HUDEP-2 (cell line): Measurements from ENCODE around the gene NTN4.
"Not testable (repeated sequence)": the region's sequence is repeated elsewhere in the genome, so short reads cannot be mapped to it uniquely, and the experiment has no call there.

Experiments used
- DNase-seq, 76 experiments: peaks; one replicate each; lab custom pipeline; 2025; ENCODE audit not compliant: unreplicated experiment in 76 of 76; lab: John Stamatoyannopoulos, UW

NTN4 gene

DNA sequence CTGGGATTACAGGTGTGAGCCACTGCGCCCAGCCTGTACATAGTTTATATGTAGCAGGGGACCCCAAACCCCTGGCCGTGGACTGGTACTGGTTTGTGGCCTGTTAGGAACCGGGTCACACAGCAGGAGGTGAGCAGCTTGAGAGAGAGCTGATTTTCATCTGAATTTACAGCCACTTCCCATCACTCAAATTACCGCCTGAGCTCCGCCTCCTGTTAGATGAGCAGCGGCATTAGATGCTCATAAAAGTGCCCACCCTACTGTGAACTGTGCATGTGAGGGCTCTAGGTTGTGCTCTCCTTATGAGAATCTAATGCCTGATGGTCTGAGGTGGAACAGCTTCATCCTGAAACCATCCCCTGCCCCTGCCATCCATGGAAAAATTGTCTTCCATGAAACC is 119.3 kb downstream of the NTN4 start:
- DNase-seq, result no peak

DNA sequence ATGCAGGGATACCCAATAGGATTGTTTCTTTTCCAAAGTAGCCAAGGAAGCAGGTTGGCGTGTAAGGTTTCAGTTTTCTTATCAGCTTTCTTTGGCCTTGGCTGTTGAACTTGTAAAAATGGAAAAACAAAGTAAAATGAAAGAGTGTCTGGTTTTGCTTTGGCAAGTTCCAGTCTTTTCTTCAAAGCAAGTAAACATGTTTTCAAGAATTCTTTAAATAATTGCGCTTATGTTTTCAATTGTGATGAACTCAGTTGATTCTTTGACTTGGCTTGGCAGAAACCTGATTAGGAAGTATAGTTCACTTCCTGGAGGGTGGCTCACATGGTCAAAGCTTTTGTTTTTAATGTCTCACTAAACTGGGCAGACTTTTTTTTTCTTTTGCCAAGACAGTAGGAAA is 127.0 kb downstream of the NTN4 start:
- DNase-seq, result no peak

DNA sequence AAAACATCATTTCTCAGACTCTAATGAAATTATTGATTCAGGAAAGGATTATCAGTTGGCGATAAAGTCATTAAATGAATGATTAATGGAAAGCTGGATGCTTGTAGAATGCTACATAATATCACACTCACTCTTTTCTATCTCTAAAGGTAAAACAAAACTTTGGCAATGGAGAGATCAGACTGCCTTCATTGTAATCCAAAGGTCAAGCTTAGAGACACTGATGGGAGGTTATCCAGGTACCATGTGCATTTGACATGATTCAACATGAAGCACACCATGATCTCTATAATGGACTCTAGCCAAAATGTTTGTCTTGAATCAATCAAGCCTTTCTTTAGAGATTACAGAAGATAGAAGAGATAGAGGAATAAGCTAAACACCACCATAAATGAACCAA is 129.2 kb downstream of the NTN4 start:
- DNase-seq, result no peak

DNA sequence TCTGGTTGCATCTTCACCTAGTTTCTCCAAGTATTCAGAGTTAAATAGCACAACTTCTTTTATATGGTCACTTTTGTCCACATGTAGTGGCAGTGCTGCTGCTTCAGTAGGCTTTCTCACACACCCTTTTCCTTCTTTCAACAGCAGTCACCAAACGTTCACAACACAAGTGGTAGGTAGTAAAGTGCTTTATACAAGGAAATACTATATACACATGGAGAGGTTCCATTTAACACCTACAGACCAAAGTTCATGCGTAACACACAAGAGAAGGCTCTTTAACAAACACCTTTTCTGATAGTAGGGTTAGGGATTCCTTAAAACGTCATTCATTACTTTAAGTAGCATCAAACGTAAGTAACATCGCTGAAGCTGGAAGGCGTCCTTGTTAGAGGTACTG is 132.2 kb downstream of the NTN4 start:
- no peak for DNase-seq

DNA sequence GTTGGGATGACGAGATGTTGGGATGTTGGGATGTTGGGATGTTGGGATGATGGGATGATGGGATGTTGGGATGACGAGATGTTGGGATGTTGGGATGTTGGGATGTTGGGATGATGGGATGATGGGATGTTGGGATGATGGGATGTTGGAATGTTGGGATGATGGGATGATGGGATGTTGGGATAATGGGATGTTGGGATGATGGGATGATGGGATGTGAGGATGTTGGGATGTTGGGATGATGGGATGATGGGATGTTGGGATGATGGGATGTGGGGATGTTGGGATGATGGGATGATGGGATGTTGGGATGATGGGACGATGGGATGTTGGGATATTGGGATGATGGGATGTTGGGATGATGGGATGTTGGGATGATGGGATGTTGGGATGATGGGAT is 135.9 kb downstream of the NTN4 start:
- not testable (repeated sequence) for DNase-seq

DNA sequence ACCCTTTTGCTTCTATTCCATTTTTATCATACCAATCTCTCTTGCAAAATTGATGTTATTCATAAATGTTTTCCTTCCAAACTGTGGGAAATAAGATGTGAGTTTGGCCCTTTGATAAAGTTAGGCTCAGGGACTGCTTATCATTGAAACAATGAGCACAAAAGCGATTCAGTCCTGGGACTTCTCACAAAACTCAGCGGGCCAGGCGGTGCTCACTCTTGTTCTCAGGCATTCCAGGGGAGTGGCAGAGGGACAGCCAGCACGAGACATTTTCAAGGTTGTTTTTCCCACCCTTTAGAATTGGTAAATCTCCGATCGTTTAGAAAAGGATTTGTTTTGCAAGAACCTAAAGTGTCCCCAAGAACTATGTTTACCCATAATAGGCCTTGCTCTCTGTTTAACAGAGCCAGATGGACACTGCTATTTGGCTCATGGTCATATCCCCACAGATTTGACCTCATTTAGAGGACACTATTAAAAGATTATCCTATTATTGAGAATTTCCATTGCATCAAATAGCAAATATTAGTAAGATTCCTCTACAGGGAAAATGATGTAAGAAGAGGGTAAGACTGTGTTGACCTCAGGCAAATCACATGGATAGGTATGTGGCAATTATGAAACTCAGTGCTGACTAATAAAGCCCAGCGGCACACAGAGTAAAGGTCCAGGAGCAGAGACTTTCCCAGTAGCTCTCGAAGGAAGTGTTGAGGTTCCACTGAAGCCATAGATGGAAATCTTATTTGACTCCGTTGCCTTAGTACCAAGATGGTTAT is 136.6 kb downstream of the NTN4 start:
- DNase-seq, result peak in 1 of 76 experiments; percentile 1

DNA sequence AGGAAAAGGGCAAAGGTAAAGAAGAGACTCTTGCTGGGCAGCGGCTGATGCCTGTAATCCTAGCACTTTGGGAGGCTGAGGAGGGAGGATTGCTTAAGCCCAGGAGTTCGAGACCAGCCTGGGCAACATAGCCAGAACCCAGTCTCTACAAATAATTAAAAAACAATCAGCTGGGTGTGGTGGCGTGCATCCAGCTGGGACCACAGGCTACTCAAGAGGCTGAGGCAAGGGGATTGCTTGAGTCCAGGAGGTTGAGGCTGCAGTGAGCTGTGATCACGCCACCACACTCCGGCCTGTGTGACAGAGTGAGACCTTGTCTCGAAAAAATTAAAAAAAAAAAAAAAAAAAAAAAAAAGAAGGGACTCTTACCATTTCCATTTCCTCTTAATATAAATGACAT is 138.9 kb downstream of the NTN4 start:
- DNase-seq, result no peak

DNA sequence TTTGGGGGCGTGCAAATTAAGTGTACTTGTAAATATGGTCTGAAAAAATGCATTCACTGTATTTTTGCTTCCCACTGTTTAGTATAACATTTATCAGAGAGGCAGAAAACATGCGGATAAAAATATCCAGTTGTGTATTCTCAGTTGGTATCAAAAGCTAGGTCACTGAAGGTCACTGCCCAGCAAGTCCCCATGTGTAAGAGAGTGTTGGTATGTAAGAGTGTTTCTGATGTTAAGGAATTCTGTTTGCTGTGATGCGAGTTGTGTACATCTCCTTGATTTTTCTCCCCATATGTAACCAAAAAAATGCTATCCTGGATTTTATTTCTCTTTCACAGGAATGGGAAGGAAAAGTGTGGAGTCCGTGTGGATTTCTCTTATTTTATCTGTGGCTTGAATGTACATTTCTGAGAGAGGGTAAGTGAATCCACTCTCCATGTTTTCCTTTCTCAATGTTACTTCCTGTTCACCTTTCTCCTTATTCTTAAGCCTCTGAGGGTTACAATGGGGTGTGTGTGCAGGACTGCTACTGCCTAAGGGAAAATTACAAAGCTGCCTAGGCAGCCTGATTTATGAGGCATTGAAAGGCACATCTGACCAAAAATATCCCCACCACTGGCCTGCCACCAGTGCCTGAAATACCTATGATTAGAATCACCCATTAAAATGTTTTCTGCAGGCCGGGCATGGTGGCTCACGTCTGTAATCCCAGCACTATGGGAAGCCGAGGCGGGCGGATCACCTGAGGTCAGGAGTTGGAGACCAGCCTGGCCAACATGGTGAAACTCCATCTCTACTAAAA is 141.4 kb downstream of the NTN4 start:
- DNase-seq, result no peak

DNA sequence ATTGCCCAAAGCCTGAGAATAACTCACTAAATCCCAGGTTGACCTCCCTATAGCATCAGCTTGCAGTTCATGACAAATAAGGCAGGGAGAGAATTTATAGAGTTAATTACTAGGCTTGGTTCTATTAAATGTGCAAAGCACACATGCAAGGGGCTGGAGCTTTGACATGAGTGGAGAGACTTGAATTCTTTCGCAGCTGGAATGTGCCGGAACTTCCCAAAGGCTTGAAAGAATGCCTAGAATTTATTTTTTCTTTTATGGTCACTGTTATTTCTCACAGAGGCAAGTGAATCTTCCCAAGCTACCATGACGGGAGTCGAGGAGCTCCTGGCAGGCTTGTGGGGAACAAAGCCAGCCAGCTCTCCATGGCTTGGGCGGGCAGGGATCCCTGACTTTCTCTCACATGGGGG is 143.8 kb downstream of the NTN4 start:
- no peak for DNase-seq

DNA sequence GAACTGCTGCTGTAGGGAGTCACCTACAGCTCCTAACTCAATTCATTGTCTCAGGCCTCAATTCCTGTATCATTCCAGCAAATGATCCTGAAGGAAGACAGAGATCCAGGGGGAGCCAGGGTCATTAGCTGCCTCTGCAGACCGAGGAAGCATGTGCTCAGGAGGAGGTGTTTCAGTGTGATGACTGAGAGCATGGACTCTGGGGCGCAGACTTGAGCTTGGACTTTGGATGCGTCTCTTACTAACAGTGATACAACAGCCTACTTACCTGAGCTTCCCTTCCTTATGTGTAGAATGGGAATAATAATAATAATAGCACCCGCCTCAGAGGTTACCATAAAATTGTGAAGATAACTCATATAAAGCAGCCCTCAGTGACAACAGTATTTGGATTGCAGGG is 147.3 kb downstream of the NTN4 start:
- no peak for DNase-seq

DNA sequence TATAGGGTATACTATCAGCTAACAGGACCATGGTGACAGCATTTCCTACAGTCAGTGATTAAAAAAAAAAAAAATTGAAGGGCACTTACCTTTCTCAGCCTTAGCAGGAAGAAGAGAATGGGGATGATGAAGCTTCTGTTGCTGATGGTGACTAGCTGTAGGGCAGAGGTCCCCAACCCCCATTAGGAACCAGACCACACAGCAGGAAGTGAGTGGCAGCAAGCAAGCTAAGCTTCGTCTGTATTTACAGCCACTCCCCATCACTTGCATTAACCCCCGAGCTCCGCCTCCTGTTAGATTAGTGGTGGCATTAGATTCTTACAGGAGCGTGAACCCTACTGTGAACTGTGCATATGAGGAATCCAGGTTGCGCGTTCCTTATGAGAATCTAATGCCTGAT is 148.0 kb downstream of the NTN4 start:
- no peak for DNase-seq

DNA sequence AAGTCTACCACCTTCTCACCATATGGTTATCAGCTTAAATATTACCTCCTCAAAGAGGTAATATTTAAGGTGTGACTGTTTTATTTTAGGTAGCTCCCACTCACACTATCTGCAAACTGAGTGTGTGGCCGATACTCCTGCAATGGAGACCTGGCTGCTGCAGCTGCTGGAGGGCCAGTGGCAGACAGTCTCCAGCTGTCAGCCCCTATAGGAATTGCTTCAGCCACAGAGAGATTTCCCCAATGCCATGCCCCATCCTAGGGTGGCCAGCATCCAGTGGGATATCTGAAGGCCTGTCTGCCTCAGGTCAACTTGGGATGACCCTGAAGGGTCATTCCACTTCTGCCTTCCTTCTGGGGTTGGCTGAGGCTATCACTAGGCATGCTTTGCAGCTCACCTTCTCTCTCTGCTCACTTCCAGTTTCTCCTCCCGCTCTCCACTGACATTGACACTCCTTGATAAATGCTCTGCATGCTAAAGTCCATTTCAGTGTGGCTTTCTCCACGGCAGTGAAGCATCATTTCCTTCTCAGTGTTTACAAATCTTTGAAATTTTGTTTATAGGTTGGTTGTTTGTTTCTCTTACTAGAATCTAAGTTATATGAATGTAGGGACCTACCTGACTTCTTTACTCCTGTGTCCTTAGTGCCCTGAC is 149.1 kb downstream of the NTN4 start:
- DNase-seq, result no peak

DNA sequence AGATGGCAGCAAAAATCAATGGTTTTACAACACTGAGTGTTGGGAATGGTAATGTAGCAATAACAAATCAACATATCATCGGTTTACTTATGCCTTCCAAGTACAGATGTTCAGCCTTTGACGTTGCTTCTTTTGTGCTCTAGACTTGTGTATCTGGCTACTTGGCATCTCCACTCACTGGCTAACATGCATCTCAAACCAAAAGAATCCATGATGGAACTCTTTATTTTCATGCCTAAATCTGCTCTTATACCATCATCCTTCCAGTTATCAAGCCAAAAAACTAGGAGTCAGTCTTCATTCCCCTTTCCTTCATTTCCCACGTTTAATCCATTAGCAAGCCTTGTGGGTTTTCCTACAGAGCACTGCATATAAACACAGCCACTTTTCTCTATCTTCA is 150.0 kb downstream of the NTN4 start:
- DNase-seq, result no peak

DNA sequence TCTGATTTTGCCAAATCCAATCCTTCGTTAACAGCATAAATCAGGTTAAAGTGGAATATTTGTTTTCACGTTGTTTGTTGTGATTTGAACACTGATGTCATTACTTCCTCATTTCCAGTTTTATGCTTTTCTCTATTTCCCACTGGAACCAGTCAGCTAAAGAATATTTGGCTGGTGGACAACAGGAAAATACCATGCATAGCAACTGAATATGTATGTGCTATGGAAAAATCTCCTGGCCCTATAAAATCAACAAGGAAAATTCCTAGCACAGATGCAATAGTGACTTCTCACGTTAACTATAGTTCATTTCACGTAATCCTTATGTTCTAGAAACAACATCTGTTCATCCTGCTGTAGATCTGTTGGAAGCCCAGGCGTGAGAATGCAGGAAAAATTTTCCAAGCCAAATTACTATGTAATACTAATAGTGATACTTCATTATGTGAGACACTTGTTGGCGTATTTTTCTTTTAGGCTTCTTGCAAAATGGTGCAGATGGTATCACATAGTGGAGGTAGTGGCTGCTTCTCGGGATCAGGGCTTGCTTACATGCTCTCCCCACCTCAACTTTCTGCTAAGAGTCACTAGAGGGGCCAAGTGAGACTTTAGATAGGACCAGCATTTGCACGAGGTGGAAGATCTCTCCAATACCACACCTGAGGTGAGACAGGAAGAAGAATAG is 153.0 kb downstream of the NTN4 start:
- no peak for DNase-seq

DNA sequence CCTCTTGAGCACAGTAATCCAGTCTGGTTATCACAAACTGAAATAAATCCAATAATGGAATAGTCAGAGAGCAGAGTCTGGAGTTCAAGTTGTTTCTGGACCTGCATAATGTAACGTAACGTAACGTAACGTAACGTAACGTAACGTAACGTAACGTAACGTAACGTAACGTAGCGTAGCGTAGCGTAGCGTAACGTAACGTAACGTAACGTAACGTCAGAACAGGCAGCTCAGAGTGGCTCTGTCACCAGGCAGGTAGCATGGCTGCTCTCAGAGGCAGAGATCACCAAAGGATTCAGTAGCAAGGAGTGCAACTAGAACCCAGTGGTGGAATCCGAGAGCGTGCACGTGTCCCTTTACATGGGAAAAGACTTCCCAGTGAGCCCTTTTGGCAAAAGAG is 153.6 kb downstream of the NTN4 start:
- DNase-seq, result no peak

DNA sequence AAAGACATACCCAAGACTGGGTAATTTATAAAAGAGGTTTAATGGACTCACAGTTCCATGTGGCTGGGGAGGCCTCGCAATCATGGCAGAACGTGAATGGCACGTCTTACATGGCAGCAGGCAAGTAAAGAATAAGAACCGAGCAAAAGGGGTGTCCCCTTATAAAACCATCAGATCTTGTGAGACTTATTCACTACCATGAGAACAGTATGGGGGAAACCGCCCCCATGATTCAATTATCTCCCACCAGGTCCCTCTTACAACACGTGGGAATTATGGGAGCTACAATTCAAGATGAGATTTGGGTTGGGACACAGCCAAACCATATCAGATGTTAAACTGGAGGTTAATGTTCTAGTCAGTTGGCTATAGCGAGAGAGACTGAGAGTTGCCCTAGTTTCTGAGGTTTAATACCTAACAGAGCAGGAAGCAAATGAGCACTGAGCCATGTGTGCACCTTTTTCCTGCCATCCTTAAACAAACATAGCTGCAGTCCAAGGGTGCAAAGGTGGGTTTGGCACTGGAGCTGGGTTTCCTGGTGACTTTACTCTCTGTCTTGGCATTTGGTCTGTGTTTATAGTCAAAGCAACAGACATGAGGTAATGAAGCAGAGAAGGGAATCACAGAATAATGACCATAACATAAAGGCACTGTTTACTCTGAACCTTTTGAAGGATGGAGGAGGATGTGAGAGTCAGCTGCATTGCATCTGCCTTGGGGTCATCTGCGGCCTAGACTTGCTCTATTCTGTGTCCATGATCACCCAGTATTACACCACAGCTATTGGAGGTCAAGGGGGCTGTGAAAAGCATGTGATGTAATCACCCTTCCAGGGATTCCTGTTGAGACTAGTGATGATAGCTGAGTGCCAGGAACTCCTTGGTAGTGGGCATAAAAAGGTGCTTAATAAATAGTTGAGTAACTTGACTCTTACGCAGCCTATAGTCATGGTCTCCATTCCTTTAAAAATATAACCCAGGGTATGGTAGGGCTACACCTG is 155.6 kb downstream of the NTN4 start:
- no peak for DNase-seq

DNA sequence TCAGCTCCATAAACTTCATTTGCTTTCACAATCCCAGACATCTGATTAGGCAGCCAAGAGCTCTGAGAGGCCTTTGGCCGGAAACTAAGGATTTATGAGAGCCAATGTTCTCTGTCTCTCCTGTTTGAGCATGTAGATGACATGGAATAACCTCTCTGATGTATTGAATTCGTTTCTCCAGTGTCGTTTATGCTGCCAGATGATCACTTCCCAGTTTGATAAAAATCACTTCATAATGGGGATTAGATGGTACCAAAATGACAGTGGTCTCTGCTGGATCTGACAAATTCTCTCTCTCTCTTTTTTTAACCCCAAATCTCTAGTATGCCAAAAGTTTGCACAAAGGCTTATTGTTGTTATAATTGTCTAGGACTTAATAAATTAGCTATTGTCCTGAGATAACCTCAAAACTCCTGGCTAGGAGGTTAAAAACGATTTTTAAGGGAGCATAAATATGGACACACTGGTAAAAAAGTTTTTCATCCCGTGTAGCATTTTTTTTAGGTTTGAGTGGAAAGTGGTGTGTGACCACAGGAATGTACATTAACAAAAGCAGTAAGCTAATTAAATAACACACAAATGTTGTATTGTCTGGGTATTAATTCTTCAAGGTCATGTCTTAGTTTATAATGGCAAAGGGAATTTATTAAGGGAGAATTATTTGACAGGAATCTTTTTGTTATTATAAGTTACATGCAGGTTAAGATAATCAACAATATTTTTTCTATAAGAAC is 156.7 kb downstream of the NTN4 start:
- DNase-seq, result no peak

DNA sequence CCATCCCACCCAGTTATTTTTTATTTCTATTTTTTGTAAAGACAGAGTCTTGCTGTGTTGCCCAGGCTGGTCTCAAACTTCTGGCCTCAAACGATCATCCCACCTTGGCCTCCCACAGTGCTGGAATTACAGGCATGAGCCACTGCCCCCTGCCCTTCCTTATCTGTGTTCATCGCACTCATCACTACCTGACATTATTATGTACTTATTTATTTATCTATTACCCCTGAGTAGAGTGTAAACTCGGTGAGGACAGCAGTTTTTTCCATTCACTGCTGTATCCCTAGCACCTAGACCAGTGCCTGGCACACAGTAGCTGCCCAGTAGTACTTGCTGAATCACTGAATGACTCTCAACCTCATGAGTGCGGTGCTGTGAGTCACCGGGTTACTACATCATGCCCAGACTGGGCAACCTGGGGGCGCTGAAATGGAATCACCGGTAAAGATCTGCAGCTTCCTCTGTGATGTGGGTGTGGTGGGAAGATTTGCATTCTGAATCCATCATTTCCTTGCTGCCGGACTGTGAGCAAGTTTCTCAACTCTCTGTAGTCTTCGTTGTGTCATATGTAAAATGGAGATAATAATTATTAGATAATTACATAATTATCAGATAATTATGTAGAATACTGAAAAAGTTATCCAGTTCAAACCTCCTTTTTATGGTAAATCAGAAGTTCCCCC is 157.4 kb downstream of the NTN4 start:
- DNase-seq, result peak in 1 of 76 experiments; percentile 18

DNA sequence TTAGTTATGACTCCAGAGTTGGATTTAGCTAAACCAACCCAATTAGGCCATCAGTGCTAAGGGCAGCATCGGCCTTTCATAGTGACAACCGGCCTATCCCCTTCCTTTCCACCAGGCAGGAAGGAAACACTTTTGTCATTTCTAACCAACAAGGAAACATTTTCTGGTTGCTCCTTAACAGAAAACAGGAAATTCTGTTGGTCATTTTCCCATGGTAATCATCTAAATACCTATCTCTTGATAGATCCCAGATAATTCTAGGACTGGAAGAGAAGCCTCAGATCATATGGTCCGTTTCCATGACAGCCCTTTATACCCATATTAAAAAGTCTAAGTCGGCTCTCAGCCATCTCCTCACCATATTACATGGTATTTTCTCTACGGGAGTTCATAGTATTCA is 160.1 kb downstream of the NTN4 start:
- no peak for DNase-seq
